HG03439 (cell line): ENCODE measurements around the gene RPS3A.
"Not testable (repeated sequence)": the region's sequence is repeated elsewhere in the genome, so short reads cannot be mapped to it uniquely, and the experiment has no call there.

Source experiments
- ATAC-seq: cut with Tn5 transposase; IDR thresholded peaks from one replicate; pipeline ENCODE4 v1.9.1; 2021; ENCODE audit warnings: mild to moderate bottlenecking, moderate library complexity; ENCODE audit not compliant: unreplicated experiment

RPS3A gene

DNA sequence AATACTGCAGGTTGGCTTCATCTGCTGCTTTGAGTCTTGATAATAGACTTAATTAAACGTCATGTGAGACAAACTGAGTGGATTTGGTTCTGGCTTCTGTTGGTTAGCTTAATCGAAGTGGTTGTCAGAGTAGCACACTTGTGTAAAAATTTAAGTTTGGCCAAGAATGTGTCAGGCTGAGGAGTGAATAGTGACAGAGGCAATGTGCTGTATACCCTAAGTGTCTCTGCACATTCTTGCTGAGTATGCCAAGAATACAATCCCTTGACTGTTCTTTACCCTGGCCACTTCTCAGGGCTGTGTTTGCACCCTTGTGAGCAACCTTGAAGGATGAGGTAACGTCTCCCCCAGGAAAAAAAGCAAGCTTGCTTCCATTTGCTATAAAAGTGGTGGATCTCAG is 14.9 kb downstream of the RPS3A start:
- no peak for ATAC-seq

DNA sequence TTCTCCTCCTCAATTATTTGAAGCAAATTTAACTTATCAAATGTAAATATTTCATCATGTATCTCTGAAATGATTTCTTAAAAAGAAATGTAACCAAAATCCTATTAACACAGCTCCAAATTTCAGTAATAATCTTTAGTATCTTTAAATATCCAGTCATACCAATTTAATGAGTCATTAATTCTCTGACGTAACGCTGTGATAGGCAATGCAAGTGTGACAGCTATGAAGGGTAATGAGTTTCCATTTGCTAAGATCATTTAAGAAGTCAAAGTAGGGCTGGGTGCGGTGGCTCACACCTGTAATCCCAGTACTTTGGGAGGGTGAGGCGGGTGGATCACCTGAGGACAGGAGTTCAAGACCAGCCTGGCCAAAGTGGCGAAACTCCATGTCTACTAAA is 15.6 kb downstream of the RPS3A start:
- no peak for ATAC-seq

DNA sequence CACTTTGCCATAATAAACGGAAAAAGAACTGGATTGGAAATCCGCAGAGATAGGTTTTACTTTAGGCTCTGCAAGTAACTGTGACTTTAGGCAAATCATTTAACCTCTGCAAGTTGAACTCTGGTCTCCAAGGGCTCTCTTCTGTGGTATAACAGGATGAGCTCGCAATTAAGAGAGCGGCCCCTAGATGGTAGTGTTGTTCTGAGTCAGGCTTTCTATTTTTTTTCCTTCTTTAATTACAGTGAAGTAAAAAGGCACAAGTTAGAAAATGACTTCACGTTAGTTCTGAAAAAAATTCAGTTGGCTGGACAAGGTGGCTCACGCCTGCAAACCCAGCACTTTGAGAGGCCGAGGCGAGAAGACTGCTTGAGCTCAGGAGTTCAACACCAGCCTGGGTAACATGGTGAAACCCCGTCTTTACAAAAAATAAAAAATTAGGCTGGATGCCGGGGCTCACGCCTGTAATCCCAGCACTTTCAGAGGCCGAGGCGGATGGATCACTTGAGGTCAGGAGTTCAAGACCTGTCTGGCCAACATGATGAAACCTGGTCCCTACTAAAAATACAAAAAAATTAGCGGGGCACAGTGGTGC is 18.0 kb downstream of the RPS3A start:
- peak; percentile 80 for ATAC-seq

DNA sequence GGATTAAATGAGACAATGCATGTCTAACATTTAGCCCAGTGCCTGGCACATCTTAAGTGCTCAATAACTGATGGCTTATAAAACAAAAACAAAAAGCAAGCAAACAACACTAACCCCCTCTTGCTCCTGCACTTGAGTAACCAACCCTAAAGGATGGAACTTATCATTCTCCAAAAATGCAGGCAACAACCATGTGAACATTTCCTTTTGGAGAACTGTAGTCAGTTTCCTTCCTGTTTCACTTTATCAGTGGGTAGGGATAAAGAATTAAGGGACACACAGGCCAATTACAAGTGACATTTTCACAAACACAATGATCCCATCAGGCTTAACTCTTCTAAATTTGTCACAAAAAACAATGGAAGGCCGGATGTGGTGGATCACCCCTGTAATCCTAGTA is 30.4 kb downstream of the RPS3A start:
- ATAC-seq = no peak

DNA sequence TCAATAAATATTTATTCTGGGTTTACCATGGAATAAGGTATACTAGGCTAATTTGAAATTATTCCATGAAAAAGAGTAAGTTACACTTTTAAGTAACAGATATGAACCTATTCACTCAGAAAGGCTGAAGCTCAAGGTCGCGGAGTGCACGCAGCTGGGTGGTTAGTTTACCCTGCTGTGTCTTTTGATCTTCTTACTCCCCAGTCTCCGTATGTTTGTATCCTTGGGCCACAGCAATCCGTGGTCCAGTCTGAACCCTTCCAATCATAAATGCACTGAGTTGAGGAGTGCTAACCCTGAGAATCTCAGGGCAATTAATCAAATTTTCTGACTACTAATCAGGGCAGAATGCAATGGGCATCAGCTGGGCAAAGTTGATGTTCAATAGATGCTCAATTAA is 33.9 kb downstream of the RPS3A start:
- ATAC-seq = no peak

DNA sequence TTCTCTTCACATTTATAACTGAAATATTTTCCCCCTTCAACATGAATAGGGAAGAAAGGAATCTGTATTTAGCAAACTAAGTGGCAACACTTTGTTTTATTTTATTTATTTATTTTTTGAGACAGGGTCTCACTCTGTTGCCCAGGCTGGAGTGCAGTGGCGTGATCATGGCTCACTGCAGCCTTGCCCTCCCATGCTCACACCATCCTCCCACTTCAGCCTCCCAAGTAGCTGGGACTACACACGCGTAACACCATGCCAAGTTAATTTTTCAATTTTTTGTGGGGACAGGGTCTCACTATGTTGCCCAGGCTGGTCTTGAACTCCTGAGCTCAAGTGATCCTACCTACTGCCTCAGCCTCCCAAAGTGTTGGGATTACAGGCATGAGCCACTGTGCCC is 36.6 kb downstream of the RPS3A start:
- ATAC-seq = not testable (repeated sequence)

DNA sequence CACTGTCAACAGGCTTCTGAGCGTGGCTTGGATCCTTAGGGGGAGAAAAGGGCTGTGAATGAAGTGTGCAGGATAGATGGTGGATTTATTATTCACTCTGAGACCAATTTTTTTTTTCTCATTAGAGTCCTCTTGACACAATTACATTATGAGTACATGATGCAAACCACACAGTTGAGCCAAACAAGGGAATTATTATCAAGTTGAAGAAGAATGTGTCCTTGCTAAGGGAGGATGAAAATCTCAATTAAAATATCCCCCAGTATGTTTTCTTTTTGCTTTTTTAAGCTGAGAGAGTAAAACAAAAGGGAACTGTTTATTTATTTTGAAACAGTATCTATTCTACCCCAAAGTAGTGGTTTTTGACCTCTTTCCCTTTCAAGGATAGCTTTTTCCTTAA is 40.4 kb downstream of the RPS3A start:
- ATAC-seq = no peak

DNA sequence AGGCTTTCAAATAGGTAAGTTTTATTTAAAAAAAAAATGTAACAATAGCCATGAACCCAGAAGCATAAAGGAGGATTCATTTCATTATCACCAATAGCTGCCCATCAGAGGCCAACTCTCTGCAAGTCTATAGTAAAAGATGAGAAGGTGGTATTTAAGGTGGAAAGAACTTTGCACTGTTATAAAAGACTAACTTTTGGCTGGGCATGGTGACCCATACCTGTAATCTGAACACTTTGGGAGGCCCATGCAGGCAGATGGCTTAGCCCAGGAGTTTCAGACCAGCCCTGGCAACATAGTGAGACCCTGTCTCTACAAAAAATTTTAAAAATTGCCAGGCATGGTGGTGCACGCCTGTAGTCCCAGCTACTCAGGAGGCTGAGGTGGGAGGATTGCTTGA is 43.3 kb downstream of the RPS3A start:
- ATAC-seq = no peak

DNA sequence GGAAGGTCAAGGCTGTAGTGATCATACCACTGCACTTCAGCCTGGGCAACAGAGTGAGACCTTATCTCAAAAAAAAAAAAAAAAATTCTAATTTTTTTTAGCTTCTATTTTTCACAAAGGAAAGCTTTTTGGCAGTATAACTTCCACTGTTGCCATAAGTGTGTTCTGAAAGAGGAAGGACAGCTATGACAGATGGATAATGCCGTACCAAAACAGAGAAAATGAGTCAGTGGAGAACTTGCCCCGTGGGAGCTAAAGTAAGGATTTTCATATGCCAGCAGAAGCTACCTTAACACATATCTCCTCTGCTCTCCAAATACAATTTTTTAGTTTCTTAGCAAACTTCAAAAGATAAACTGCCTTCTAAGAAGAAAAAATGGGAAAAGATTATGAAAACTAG is 43.7 kb downstream of the RPS3A start:
- no peak for ATAC-seq

DNA sequence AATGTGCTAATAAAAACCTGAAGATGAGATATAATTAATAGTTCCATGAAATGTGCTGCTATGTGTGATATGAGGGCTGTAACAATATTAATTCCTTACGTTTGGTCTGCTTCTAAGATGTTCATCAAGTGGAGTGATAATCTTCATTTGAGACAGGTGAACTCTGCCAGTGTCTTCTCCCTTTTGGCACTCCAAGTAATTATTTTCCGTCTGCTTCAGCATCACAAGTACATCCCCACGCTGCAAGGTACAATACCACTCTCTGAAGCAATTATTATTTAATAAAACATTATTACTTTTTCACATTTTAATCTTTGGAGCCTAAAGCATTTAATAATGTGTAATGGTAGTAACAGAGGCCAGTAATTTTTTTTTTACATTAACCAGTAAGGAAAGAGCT is 44.4 kb downstream of the RPS3A start:
- no peak for ATAC-seq

DNA sequence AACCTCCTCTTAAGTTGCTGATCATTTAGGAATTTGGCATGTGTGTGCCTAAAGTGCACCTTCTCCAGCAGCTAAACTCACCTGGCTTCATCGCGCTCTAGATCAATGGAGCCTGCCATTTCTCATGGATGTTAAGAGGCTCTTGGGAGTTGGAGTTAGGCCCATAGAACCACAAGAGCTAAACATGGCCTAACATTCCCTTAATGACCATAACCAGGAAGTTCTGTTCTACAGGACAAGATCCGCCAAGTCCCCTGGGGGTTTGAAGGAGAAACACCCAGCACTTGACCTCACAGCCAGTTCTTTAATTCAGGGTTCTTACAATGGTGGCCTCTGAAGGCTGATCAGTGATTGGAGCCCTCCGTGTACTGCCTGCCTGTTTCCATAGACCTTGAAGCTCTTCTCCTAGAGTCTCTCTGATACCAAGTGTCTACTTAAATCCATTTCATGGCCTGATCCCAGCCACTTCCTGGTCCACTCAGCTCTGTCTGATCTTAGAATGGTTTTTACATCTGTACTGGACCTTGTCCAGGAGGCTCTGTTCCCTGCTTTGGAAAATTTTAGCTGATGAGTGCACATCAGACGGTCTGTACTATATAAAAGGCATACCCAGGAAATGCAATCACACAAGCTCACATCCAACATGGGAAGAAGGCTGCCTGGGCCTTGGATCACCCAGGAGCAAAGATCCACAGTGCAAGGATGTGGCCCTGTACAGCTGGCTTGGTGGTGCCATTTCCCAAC is 45.1 kb downstream of the RPS3A start:
- ATAC-seq = no peak

DNA sequence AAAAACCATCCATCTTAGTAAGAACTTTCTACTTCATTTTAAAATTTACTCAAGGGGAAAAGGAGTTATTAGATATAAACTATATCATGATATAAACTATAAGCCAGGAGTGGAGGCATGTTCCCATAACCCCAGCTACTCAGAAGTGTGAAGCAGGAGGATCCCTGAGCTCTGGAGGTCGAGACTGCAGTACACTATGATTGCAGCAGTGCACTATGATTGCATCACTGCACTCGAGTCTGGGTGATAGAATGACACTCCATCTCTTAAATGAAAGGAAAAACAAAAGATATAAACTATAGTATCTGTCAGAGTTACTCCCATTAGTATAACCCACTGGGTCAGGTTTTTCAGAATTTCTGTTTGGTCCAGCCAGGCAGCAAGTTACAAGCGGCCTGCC is 47.6 kb downstream of the RPS3A start:
- ATAC-seq = no peak

DNA sequence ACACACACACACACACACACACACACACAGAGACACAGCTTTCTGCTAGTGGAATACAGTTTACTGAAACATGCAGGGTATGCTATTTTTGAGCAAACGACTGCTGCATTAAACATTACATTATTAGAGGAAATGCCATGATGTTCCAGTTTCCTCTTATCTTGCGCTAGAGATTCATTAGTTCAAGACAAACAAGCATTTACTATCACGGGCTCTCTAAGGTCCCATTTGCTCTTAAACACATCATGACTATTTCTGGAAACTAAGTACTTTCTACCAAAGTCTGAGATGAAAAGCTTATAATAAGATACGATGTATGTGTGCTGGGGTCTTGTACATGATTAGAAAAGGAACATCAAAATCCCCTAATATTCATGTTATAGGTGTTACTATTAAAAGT is 48.8 kb downstream of the RPS3A start:
- no peak for ATAC-seq

DNA sequence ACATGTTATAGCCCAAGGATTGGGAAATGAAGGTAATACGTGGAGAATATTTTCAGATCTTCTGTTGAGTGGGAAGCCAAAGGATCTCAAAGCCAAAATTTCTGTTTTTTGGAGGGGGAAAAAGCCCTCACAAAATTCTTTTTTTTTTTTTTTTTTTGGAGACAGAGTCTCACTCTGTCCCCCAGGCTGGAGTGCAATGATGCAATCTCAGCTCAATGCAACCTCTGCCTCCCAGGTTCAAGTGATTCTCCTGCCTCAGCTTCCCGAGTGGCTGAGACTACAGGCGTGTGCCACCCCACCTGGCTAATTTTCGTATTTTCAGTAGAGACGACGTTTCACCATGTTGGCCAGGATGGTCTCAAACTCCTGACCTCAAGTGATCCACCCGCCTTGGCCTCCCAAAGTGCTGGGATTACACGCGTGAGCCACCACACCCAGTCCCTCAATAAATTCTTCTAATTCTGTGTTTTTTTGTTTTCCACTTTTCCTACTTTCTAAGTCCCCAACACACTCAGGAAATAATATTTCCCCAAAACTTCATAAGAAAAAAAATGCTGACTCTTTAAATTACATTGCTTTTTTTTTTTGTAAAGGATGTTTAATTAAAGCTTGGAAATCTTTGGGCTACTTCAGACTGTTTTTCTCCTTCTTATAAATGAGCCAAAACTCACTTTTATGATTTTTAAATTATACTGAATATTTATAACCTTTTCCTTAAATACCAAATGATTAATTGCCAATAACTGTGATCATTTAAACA is 51.6 kb downstream of the RPS3A start:
- ATAC-seq = no peak

DNA sequence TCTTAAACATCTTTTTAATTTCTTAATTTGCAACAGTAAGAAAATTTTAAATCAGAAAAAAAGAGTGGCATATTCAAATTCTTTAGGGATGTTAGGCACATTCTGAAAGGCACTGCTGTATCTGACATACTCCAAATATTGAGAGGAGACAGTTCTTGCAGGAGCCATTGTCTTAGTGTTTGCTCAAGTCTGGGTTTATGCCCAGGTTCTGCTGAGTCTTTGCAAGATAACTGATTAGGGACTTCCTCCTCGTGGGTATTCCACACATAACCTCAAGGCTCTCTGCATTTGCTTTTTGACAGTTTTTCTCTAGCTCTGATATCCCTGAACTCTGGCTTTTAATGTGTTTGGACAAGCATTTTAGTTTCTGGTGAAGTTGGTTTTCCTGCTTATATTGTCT is 52.6 kb downstream of the RPS3A start:
- no peak for ATAC-seq

DNA sequence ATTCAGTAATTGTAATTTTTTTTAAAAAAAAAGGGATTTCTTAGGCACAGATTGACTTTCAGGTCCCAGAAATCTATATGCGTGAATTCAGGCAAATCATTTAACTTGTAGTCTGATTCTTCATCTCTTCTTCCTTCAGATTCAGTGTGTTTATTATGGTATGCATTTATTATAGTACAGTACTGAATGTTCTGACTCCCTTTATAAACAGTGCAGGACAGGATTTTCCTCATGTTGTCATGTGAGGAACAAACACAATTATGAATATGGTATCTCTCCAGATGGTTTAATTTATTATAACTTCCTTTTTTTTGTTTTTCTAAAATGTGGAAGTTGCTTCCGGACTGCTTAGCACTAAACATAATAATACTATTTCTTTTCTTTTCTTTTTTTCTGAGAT is 54.2 kb downstream of the RPS3A start:
- ATAC-seq = no peak
